Measurements from ENCODE around the gene PRM1. TPM values are rescaled to one million over a fixed set of nuclear protein-coding genes. Genes with fewer than 3 reads are reported as not detected.

Gene PRM1
- total and polyA plus RNA-seq, 4 donors = not detected

GRCh38 chr16:11326084-11326736, 45.1 kb upstream of the PRM1 start:
- DNase-seq (peak in 1 of 2 donors; percentile 62), ATAC-seq (ENCODE audit: low FRiP score) (no peak)
- intact Hi-C loops (cut with DNase I) = no loop called here
- H3K27me3 ChIP-seq (ENCODE audit: control insufficient read depth in 1 of 2, insufficient read depth in 2 of 2, low read length in 1 of 2) = no peaks in the 10 kb centered on the region
- H3K36me3 ChIP-seq (ENCODE audit: control insufficient read depth in 1 of 2, insufficient read depth in 2 of 2, low read length in 1 of 2) = no peaks in the 10 kb centered on the region
- no peaks in the 10 kb centered on the region for H3K4me1 ChIP-seq (ENCODE audit: control insufficient read depth in 1 of 2, insufficient read depth in 2 of 2, low read length in 2 of 2)
- no peak overlapping the region for H3K4me3 ChIP-seq (ENCODE audit: low read length in 2 of 2)
- WGBS, 2 donors = 89 to 90% methylated on average over 9 of the region's 9 CpGs
- H3K9me3 ChIP-seq (ENCODE audit: control insufficient read depth, low read length) = no peaks in the 10 kb centered on the region
- H3K27ac ChIP-seq (ENCODE audit: low read depth in 1 of 2, low read length in 2 of 2) = no peak overlapping the region

DNA sequence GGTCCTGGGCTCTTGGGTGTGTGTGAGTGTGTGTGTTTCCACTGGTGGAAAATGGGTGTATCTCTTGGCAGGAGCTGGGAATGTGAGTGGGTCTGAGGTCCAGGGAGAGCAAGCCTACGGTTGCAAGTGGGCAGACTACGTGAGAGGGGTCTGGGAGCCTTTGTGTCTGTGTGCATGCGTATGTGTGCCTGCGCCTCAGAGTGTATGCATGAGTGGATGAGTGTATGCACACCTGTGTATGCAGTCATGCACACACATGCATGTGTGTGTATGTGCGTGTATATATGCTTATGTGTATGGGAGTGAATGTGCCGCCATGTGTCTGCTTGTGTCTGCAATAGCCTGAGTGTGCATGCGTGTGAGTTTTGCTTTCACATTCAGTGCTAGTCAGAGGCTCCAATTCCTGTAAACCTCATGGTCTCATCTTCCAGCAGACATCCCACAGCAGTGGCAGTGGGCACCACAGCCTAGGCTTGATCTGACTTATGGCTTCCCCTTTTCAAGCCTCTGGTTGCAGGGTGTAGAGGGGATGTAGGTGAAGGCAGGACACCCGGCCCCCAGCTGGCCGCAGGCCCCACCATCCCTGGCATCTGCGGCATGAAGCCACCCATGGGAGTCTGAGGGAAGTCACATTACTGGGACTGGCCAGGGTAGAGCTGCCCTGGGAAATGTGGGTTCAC, 44.4 kb upstream of the PRM1 start:
- ATAC-seq (ENCODE audit: low FRiP score) (no peak), DNase-seq (no peak)
- Histone ChIP-seq H3K9me3 (ENCODE audit: control insufficient read depth, low read length) (no peaks in the 10 kb centered on the region), H3K27ac (ENCODE audit: low read depth in 1 of 2, low read length in 2 of 2) (no peak overlapping the region), H3K4me3 (ENCODE audit: low read length in 2 of 2) (no peak overlapping the region), H3K27me3 (ENCODE audit: control insufficient read depth in 1 of 2, insufficient read depth in 2 of 2, low read length in 1 of 2) (no peaks in the 10 kb centered on the region), H3K4me1 (ENCODE audit: control insufficient read depth in 1 of 2, insufficient read depth in 2 of 2, low read length in 2 of 2) (no peaks in the 10 kb centered on the region), H3K36me3 (ENCODE audit: control insufficient read depth in 1 of 2, insufficient read depth in 2 of 2, low read length in 1 of 2) (no peaks in the 10 kb centered on the region)
- intact Hi-C loops (cut with DNase I) = no loop called here
- WGBS, 2 donors = 86 to 90% methylated on average over 10 of the region's 10 CpGs

DNA sequence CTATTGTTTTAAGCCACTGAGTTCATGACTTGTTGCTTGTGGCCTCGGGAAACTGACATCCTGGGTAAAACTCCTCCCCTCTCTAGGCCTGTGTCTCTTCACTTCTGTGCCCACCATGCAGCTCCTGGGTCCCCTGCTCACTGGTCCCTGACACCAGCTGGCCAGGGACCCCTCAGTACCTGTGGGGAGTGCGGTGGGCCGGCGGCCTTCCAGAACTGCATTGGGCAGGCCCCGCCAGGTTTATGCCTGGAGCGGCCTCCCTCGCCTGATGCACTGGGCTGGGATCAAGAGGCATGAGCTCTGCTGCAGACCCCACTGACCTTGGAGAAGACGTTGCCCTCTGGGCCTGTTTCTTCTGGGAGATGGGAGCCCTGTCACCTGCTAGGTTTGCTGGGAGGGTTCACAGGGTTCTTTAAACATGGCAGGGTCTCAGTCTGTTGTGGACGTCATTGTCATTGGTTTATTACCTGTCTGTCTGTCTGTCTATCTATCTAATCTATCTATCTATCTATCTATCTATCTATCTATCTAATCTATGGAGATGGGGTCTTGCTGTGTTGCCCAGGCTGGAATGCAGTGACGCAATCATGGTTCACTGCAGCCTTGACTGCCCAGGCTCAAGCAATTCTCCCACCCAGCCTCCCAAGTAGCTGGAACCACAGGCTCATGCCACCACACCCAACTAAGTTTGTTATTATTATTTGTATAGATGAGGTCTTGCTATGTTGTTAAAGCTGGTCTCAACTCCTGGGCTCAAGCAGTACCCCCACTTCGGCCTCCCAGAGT, 42.6 kb upstream of the PRM1 start:
- H3K9me3 ChIP-seq (ENCODE audit: control insufficient read depth, low read length) = no peaks in the 10 kb centered on the region
- DNase-seq = no peak
- H3K27ac ChIP-seq (ENCODE audit: low read depth in 1 of 2, low read length in 2 of 2) = no peak overlapping the region
- no peaks in the 10 kb centered on the region for H3K36me3 ChIP-seq (ENCODE audit: control insufficient read depth in 1 of 2, insufficient read depth in 2 of 2, low read length in 1 of 2)
- H3K4me1 ChIP-seq (ENCODE audit: control insufficient read depth in 1 of 2, insufficient read depth in 2 of 2, low read length in 2 of 2) = no peaks in the 10 kb centered on the region
- H3K4me3 ChIP-seq (ENCODE audit: low read length in 2 of 2) = no peak overlapping the region
- H3K27me3 ChIP-seq (ENCODE audit: control insufficient read depth in 1 of 2, insufficient read depth in 2 of 2, low read length in 1 of 2) = no peaks in the 10 kb centered on the region
- no peak for ATAC-seq (ENCODE audit: low FRiP score)
- intact Hi-C loops (cut with DNase I) = no loop called here
- 88 to 90% methylated on average over 11 of the region's 11 CpGs for WGBS, 2 donors

- Histone ChIP-seq H3K4me3 (ENCODE audit: low read length in 2 of 2) (no peak overlapping the region), H3K27ac (ENCODE audit: low read depth in 1 of 2, low read length in 2 of 2) (no peak overlapping the region), H3K27me3 (ENCODE audit: control insufficient read depth in 1 of 2, insufficient read depth in 2 of 2, low read length in 1 of 2) (no peaks in the 10 kb centered on the region), H3K36me3 (ENCODE audit: control insufficient read depth in 1 of 2, insufficient read depth in 2 of 2, low read length in 1 of 2) (no peaks in the 10 kb centered on the region), H3K9me3 (ENCODE audit: control insufficient read depth, low read length) (no peaks in the 10 kb centered on the region), H3K4me1 (ENCODE audit: control insufficient read depth in 1 of 2, insufficient read depth in 2 of 2, low read length in 2 of 2) (no peaks in the 10 kb centered on the region)
- no peak for ATAC-seq (ENCODE audit: low FRiP score)
- no peak for DNase-seq
- intact Hi-C loops (cut with DNase I) = no loop called here
- 73 to 91% methylated on average over 3 of the region's 3 CpGs for WGBS, 2 donors
Observed at GRCh38 chr16:11322823-11323222, 41.7 kb upstream of the PRM1 start.

GRCh38 chr16:11321662-11322061, 40.5 kb upstream of the PRM1 start:
- Histone ChIP-seq H3K4me1 (ENCODE audit: control insufficient read depth in 1 of 2, insufficient read depth in 2 of 2, low read length in 2 of 2) (no peaks in the 10 kb centered on the region), H3K4me3 (ENCODE audit: low read length in 2 of 2) (no peak overlapping the region), H3K27ac (ENCODE audit: low read depth in 1 of 2, low read length in 2 of 2) (no peak overlapping the region), H3K36me3 (ENCODE audit: control insufficient read depth in 1 of 2, insufficient read depth in 2 of 2, low read length in 1 of 2) (no peaks in the 10 kb centered on the region), H3K27me3 (ENCODE audit: control insufficient read depth in 1 of 2, insufficient read depth in 2 of 2, low read length in 1 of 2) (no peaks in the 10 kb centered on the region), H3K9me3 (ENCODE audit: control insufficient read depth, low read length) (no peaks in the 10 kb centered on the region)
- no peak for DNase-seq
- ATAC-seq (ENCODE audit: low FRiP score) = no peak
- intact Hi-C loops (cut with DNase I) = no loop called here
- 73 to 86% methylated on average over 5 of the region's 5 CpGs for WGBS, 2 donors

- no peaks in the 10 kb centered on the region for H3K4me1 ChIP-seq (ENCODE audit: control insufficient read depth in 1 of 2, insufficient read depth in 2 of 2, low read length in 2 of 2)
- no peaks in the 10 kb centered on the region for H3K27me3 ChIP-seq (ENCODE audit: control insufficient read depth in 1 of 2, insufficient read depth in 2 of 2, low read length in 1 of 2)
- H3K4me3 ChIP-seq (ENCODE audit: low read length in 2 of 2) = no peak overlapping the region
- no peak for DNase-seq
- 85 to 86% methylated on average over 10 of the region's 10 CpGs for WGBS, 2 donors
- no peak for ATAC-seq (ENCODE audit: low FRiP score)
- no peak overlapping the region for H3K27ac ChIP-seq (ENCODE audit: low read depth in 1 of 2, low read length in 2 of 2)
- intact Hi-C loops (cut with DNase I) = no loop called here
- H3K36me3 ChIP-seq (ENCODE audit: control insufficient read depth in 1 of 2, insufficient read depth in 2 of 2, low read length in 1 of 2) = no peaks in the 10 kb centered on the region
- H3K9me3 ChIP-seq (ENCODE audit: control insufficient read depth, low read length) = no peaks in the 10 kb centered on the region
Observed at GRCh38 chr16:11320170-11320569, 39.0 kb upstream of the PRM1 start.

DNA sequence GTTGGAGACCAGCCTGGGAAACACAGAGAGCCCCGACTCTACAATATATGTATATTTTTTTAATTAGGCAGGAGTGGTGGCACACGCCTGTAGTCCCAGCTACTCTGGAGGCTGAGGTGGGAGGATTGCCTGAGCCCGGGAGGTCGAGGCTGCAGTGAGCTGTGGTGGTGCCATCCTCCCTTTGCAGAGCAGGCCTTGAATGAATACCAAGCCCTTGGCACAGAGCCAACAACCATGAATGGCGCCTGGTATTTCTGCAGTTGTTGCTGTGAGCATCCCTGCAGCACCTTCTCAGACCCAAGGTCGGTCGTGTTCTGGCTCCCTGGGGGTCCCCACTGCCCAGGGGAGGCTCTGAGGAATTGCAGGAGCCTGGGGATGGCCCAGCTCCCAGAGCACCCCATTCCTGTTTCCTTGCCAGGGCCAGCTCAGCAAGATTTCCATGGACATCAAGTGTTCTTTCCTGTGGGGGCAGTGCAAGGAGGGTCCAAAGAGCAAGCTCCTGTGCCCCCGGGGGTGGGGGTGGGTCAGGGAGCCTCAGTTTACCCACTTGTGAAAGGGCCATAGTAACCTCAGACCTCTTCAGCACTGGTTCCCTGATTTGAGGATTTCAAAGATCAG, 38.5 kb upstream of the PRM1 start:
- Histone ChIP-seq H3K9me3 (ENCODE audit: control insufficient read depth, low read length) (no peaks in the 10 kb centered on the region), H3K36me3 (ENCODE audit: control insufficient read depth in 1 of 2, insufficient read depth in 2 of 2, low read length in 1 of 2) (no peaks in the 10 kb centered on the region), H3K4me1 (ENCODE audit: control insufficient read depth in 1 of 2, insufficient read depth in 2 of 2, low read length in 2 of 2) (no peaks in the 10 kb centered on the region), H3K4me3 (ENCODE audit: low read length in 2 of 2) (no peak overlapping the region), H3K27me3 (ENCODE audit: control insufficient read depth in 1 of 2, insufficient read depth in 2 of 2, low read length in 1 of 2) (no peaks in the 10 kb centered on the region), H3K27ac (ENCODE audit: low read depth in 1 of 2, low read length in 2 of 2) (no peak overlapping the region)
- 55 to 59% methylated on average over 8 of the region's 8 CpGs for WGBS, 2 donors
- intact Hi-C loops (cut with DNase I) = no loop called here
- DNase-seq (no peak), ATAC-seq (ENCODE audit: low FRiP score) (no peak)

DNA sequence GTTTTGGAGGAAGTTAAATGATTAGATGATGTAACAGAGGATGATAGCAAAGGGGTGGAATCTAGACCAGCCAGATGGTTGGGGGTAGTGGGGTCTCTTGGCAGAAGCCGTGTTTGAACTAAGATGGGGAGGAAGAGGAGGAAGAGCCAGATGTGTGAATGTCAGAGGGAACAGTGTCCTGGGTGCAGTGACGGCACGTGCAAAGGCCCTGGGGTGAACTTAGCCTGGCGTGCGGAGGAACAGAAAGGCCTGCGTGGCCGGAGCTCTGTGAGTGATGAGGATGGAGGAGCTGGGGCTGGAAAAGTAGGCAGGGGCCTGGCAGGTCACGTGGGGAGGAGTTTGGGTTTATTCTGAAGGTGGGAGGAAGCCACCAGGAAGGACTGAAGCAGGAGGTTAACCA, 37.7 kb upstream of the PRM1 start:
- ATAC-seq (ENCODE audit: low FRiP score) = no peak
- intact Hi-C loops (cut with DNase I) = no loop called here
- no peaks in the 10 kb centered on the region for H3K36me3 ChIP-seq (ENCODE audit: control insufficient read depth in 1 of 2, insufficient read depth in 2 of 2, low read length in 1 of 2)
- no peak for DNase-seq
- no peak overlapping the region for H3K27ac ChIP-seq (ENCODE audit: low read depth in 1 of 2, low read length in 2 of 2)
- no peaks in the 10 kb centered on the region for H3K4me1 ChIP-seq (ENCODE audit: control insufficient read depth in 1 of 2, insufficient read depth in 2 of 2, low read length in 2 of 2)
- H3K4me3 ChIP-seq (ENCODE audit: low read length in 2 of 2) = no peak overlapping the region
- 83 to 88% methylated on average over 8 of the region's 8 CpGs for WGBS, 2 donors
- no peaks in the 10 kb centered on the region for H3K27me3 ChIP-seq (ENCODE audit: control insufficient read depth in 1 of 2, insufficient read depth in 2 of 2, low read length in 1 of 2)
- no peaks in the 10 kb centered on the region for H3K9me3 ChIP-seq (ENCODE audit: control insufficient read depth, low read length)
